GM21717 (cell line): Measurements from ENCODE around the gene CCNA2.

ENCODE experiments used
- ATAC-seq: cut with Tn5 transposase; IDR thresholded peaks from one replicate; pipeline ENCODE4 v1.9.1; 2021; ENCODE audit warnings: mild to moderate bottlenecking, moderate library complexity; ENCODE audit not compliant: unreplicated experiment

Gene CCNA2

DNA sequence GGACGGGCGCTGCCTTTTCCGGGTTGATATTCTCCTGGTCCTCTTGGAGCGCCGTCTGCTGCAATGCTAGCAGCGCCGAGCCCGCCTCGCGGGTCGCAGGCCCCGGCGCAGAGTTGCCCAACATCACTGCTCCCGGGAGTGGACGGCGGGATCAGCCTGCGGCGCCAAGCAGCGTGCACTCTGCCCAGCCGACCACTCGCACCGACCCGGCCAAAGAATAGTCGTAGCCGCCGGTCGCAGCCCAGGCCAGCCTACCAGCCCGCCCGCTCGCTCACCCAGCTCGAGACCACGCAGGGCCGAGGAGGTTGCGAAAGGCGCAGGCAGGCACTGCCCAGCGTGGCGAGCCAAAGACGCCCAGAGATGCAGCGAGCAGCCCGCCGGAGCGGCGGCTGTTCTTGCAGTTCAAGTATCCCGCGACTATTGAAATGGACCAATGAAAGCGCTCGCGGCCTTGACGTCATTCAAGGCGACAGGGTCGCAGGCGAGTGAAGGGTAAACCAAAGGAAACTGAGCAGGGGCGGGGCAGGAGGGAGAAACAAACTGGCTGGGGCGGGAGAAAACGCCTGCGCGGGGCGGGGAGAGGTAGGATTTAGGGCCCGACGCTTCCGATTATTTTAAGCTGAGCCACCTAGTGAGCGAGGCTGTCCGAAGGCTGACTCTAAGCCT lies at the start of gene CCNA2:
Gene CCNA2 (minus strand): TSS at position 379 of the 666 bp plus-strand sequence. CDS start 255 bp downstream, at position 124.
- peak; percentile 96 for ATAC-seq

DNA sequence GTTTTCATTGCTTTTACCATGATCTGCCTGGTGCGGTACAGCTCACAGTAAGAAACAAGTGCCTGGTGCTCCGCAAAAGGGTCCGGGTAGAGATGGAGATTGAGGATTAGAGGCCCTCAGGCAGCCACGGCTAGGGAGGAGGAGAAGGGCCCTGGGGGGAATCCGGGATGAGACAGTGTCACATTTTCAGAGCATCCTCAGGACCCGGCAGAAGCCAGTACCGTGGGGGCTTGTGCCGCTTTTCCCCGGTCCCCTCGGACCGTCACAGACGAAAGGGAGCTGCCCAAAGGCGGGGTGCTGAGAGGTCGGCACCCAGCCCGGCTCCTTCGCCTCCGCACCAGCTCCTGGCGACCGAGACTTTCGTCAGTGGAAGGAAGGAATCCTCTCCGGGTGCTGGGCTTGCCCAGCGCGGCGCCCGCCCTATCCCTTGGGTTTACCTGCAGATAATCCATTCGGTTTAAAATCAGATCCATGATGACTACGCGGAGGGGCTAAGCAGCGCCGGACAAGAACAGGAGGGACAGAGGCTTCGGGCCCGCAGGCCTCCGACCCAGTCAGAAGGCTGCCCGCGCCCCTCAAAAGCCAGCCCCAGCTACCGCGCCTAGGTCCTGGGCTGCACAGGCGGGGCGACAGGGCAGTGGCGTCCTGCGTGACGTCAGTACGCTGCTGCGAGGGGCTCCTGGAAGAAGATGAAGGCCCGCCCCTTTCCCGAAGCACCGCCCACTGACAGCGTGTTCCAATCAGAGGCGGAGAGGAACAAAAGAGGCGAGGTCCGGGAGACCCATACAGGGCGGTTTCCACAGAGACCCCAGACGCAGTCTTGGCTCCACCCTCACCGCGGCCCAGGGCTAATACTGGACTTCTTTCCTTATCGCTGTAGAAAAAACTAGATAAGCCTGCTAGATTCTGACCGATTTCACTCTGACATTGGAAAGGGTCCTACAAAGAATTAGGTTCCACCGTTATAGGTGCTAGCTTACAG lies 46.4 kb upstream of the CCNA2 start, which contains the start of gene BBS7:
Gene BBS7 (minus strand): TSS at position 634 of the 982 bp plus-strand sequence. CDS start 161 bp downstream, at position 473.
- ATAC-seq = peak; percentile 100

DNA sequence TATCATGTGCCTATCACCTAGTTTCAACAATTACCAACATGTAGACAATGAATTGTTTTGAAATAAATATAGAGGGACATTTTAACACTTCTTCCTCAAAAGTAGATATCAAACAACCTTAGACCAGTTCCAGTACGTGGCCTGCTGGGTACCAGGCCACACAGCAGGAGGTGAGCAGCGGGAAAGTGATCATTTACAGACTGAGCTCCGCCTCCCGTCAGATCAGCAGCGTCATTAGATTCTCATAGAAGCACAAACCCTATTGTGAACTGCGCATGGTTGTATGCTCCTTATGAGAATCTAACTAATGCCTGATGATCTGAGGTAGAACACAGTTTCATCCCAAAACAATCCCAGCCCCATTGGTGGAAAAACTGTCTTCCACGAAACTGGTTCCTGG lies 40.1 kb upstream of the CCNA2 start:
- ATAC-seq = no peak

DNA sequence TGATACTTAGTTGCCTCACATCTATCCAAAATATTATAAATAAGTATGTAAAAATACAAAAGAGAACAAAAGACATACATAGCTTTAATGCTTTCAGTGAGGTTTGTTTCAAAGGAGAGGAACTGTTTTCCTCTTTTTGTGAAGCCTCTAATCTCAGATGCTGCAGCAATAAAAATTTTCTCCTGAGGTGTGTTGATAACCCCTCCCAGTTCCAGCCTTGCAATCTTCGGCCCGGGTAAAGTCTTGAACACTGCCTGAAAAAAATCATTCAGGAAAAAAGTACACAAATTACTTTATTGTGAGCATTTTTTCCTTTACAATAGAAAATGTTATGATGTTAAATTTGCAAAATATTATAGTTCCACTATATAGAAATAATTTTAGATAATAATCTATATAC lies 37.7 kb upstream of the CCNA2 start:
- ATAC-seq = no peak

DNA sequence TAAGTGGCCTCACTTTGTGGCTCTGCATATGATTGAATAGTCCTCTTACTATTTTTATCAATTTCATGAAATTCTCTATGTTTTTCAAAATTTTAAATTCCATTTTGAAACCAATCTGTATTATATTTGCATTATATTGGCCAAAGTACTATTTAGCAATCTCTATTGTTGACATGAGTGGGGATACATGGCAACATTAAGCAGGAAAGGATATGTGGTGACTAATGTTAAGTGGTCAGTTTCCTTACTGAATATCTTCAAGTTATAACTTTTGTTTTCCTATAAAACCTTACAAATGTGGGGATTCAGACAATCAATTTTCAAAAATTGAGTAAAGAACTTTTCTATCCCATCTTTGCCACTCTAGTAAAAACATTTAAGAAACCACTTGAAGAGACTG lies 36.4 kb upstream of the CCNA2 start:
- ATAC-seq = no peak

DNA sequence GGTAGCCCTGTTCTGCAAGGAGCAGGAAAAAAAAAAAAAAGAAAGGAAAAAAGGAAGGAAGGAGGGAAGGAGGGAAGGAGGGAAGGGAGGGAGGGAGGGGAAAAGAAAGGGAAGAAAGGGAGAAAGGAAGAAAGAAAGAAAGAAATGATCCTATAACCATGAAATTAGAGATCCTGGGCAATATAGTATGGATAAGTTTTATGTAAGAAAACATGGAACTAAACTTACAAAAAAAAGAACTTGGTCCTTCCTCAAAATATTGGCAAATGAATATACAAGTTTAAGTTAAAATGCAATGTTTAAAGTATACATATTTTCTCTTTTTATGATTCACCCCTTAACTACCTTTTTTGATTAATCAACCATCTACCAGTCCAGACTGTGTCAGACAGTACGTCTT lies 27.7 kb upstream of the CCNA2 start:
- ATAC-seq = no peak

DNA sequence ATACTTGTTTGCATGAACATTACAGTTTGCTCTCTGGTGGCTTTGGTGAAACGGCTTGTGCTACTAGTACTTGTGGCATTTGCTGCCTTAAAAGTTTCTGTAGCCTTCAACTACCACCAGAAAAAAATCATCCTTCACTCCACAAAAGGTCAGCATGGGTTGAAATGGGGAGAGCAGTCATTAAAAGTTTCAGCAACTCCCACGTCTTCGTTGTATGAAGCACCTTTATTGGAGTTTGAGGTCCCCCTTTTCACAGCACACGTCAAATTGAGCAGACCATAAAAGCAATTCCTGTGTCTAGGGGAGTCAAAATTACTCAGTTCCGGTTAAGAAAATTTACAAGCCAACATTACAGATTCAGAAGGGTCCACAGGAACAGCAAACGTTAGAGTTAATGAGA lies 23.0 kb upstream of the CCNA2 start:
- ATAC-seq = no peak

DNA sequence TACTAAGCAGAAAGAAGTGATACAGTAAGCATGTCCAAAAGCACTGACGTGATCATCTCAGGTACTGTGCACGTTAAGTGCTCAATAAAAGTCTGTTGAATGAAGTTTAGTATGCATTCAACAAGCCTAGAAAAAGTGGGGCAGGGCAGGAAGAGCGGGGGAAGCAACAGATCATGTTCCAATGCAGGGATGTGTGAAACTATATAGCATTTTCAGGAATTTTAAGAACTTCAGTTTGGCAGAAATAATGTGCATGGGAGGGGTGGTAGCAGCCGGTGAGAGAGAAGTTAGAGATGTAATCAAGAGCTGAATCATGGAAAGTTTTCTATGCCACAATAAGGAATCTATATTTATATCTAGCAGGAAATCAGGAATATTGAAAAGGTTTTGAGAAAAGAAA lies 19.2 kb upstream of the CCNA2 start:
- no peak for ATAC-seq

DNA sequence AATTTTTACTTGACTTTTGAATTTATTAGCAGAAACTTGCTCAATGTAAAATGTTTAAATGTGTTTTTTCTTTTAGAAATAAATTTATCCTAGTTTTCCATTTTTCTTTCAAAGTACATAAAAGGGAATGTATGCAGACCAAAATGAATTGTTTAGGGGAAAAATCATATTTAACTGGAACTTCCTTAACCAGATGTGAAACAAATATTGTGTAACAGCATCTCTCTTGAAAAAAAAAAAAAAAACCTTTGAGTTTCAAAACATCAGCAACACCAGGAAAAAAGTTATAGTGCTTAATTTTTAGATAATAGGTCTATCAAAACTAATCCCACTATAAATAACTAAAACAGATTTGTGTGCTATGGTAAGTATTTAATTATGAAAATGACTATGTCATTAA lies 14.5 kb upstream of the CCNA2 start:
- no peak for ATAC-seq

DNA sequence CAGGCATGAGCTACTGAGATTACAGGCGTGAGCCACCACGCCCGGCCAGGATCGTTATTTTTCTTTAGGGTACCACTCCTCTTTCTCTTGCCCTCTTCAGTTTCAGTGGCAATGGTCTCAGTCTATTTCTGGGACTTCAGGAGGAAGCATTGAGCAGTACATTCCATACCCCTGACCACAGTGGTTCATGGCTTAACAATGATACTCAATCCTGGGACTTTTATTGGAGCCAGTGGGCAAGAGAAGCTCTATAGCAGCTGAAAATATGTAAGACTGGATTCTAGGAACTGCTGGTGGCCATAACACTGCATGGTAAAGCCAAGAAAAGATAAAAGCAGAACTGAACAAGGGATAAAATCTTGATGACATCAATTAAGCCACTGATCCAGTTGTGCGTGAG lies 5.8 kb upstream of the CCNA2 start:
- no peak for ATAC-seq

DNA sequence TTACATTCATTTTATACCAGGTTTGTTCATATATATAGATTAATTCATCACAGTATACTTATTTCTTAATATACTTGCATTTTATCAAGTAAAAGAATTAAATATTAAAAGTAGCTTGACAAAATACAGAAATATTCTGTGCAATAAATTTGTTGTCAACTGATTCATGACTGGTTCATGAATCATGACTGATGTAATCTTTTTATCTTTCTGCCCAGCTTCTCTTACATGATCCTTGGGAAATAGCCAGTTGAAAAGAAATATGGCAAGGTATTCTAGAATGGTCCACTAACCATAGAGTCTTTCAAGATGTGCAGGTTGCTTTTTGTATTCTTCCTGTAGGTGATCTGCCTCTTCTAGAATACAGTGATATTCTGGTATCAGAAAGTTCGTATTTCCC lies 4.2 kb upstream of the CCNA2 start:
- ATAC-seq = no peak

DNA sequence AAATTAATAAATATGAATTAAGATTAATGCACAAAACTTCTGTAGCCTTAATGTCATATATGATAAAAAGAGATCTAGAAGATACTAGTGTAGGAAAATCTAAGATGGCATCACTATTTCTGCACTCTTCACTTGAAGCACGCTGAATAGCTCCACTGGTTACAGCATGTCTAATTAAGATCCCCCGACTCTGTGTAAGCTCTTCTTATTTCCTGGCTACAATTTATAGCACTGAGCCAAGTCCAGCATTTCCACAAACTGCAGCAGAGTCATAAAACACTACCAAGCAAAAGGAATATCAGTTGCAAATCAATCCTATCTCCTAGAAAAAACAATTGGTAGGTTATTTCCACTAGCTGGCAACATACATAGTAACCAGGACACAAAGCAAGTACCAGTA lies 1.3 kb upstream of the CCNA2 start:
- ATAC-seq = no peak

DNA sequence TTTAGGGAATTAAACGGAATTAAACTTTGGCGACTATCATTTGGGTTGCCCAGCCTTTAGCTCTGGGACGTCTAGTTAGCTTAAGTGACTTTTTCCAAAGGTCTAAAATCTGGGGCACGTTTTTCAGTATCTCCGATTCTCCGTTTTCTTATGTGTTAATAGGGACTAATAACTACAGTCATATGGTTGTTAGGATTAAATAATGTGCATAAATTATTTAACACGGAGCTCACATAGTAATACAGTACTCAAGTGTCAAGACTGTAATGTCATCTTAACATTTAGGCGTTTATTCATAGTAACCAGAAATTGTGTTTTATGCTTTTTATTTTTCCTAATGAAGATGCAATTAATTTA lies 466 bp upstream of the CCNA2 start:
- ATAC-seq = peak; percentile 0

DNA sequence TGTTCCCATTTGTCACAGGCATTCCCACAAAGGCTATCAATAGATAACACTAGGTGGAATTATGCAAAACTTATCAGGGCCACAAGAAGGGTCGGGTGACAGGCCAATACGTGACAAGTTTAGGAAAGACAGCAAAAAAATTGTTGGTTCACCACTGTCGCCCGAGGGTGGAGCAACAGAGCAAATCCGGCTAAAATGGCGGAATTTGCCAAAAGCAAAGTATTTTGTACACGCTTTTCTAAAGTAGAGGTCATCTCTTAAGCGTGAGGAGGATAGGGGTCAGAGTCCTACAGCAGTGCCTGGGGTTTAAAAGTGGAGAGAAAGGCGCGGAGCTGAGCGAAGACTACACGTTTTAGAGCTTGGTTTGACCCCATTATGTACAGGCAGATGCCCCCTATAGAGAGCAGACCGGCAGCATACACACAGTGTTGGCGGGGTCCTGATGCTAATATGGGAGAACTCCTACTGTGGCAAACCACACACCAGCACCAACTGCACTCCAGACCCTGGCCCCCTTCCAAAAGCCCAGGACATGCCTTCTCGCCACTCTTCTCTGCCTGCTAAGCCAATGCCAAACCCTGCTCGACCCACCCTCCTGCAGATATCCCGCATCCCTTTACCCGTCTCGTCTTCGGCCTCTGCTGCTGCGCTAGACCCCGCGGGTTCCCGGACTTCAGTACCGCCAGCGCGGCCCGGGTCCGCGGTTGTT lies 733 bp downstream of the CCNA2 start:
- ATAC-seq = peak; percentile 36

DNA sequence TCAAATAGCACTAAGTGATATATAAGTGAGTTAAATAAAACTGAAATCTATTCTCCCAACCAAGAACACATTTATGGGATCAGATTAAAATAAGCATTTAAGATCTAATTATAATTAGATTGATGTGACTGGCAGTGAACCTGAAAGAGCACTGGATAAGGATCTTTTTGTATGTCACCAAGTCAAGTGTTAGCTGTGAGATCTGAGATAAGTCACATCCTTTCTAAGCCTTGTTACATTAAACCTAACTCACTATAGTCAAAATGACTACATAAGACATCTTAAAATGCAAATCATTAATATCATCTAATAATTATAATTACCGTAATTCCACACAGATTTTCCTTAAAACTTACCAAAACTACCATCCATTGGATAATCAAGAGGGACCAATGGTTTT lies 1.6 kb downstream of the CCNA2 start:
- ATAC-seq = no peak

DNA sequence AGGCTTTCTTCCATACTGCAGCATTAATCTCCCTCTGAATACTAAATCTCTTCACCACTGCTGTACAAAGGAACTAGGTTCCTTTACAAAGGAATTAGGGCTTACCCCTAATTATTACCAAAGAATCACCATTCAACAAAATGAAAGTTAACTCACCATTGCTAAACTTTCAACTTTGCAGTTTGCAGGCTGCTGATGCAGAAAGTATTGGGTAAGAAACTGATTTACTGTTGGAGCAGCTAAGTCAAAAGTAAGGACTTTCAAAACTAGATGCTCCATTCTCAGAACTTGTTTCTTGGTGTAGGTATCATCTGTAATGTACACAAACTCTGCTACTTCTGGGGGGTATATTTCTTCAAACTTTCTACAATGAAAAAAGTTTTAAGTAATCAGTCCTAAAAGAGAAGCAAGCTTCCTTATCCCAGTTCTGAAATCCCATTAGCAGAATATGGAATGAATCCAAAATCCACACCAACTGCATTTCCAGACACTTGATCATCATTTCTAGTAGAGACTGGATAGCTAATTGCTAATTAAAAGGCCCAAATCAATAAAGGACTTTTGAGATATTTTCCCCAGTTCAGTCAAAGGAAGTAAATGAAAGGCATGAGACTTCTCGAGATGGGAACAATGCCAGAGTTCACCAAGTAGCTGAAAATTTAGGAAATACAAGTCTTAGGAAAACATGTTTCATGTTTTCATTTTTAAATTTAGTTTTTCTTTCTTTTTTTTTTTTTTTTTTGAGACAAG lies 4.3 kb downstream of the CCNA2 start:
- no peak for ATAC-seq

DNA sequence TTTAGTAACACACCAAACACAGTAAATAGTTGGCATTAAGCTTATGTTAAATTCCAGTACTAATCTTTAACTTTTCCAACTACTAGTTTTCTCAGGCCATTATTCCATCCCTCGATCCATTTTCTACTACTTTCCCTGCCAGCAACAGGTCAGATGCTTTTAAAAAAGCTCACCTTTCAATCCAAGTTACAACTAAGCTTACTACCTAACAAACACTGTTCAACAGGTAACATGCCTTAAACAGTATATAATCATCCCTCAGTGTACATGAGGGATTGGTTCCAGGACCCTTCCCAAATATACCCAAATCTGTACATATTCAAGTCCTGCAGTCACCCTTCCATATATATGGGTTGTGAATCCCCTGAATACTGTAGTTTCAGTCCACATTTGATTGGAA lies 5.5 kb downstream of the CCNA2 start:
- no peak for ATAC-seq

DNA sequence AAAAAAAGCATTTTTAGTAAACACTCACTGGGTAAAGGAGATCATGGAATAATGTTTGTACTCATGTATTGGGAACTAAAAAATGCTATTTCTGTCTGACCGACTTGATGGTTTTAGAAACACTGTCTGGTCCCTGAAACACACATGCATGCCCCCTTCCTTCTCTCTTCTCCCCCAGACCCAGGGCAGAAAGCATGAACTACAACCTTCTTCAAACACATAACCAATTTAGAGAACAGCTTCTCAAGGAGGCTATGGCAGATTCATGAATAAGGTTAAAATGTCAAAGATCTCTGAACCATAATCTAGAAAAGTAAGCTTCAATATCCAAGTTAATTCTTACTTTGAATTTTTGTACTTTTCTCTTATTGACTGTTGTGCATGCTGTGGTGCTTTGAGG lies 6.0 kb downstream of the CCNA2 start:
- ATAC-seq = no peak

DNA sequence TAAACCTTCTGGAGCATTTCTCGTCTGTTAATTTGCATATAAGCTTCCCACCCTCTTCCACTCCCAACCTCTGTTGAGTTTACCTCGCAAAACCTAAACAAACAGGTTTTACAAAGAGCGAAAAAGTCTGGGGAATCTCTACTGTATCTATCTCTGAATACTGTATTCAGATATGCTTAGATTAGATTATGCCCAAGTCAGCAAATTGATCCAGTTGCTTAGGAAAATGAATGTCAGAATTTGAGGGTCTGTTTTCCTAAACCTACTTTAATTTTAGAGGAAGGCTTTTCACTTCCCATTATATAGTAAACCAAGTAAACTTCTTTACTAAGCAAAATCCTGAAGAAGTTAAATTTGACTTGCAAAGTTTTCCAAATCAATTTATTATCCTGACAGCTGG lies 6.7 kb downstream of the CCNA2 start:
- ATAC-seq = no peak

DNA sequence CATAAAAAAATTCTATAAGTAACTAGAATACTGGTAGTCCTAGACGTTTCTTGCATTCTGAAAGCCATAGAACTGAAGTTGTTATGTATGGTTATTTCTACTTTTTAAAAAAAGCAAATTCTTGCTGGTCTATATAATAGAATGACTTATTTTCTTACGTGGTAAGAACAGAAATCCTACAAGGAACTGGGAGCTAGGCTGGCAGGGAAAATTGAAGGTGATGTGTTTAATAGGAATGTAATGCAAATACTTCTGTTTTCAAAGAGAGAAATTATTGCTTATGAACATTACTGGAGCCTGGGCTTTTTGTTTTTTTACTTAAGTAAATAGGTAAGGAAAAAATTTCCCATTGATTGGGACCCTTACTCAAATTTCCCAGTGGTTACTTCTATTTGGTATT lies 8.9 kb downstream of the CCNA2 start:
- ATAC-seq = no peak

DNA sequence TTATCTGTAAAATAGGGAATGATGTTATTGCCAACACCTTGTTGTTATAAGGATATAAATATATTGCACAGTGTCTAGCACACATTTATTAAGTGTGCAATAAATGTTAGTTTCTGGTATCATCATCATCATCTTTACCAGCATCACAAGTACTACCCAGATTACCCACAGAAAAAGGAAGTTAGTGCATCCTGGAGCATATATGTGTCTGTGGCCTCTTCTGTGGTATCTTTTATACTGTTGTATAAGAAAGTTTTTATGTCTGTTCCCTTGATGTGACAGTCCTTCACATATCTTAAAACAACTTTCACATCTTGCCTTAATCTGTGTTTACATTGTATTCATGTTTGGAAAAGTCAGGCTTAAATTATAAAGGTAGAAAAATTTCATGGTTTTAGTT lies 12.6 kb downstream of the CCNA2 start:
- ATAC-seq = no peak
